Measurements from ENCODE around the gene BHMT2. TPM values are rescaled to one million over a fixed set of nuclear protein-coding genes. Genes with fewer than 3 reads are reported as not detected.

BHMT2 gene
- total and polyA plus RNA-seq, 2 of the 4 experiments (the other 2 are of a cell fraction), result 0.36 to 0.60 TPM

DNA sequence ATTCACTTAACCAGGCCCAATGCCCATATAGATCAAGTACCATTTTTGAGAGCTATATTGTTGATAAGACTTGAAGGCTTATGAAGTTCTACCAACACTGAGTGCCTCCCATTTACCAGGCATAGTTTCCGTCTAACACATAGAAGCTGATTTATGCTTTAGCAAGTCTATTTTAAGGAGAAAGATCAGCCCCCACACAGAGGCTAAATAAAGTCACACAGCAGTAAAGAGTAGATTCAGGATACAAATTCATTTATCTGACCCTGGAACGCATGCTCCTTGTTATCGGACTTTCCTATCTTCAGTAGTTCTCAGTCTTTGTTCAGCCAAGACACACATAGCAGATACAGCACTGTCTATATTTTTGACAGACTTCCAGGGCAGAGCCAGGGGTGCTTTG is 34.3 kb upstream of the BHMT2 start:
- Histone ChIP-seq H2AK9ac (replicated peaks; ENCODE audit: low read depth, low read length, poor library complexity) (no peak overlapping the region), H3K4ac (ENCODE audit: low read depth, low read length) (no peak overlapping the region), H3K9me1 (ENCODE audit: insufficient read depth, low read length) (no peaks in the 10 kb centered on the region), H3K18ac (ENCODE audit: low read depth, low read length) (no peak overlapping the region), H2AK5ac (ENCODE audit: low read depth, low read length) (no peak overlapping the region), H2BK20ac (ENCODE audit: low read depth, low read length) (no peak overlapping the region), H4K91ac (ENCODE audit: insufficient read depth, low read depth, low read length) (no peak overlapping the region), H3K79me1 (ENCODE audit: low read depth in 1 of 2, low read length in 2 of 2) (no peaks in the 10 kb centered on the region), H2BK15ac (ENCODE audit: low read depth, low read length) (no peak overlapping the region), H3K4me2 (ENCODE audit: low read depth, low read length) (no peak overlapping the region), H3K9ac (ENCODE audit: low read depth, low read length) (no peak overlapping the region), H4K20me1 (ENCODE audit: insufficient read depth, low read length) (no peaks in the 10 kb centered on the region), H4K8ac (ENCODE audit: low read depth in 2 of 2, low read length in 2 of 2) (no peak overlapping the region), H3K14ac (replicated peaks; ENCODE audit: low read depth, low read length) (no peak overlapping the region), H2BK120ac (ENCODE audit: low read depth, low read length) (no peak overlapping the region), H3K4me3 (ENCODE audit: insufficient read depth, low read depth, low read length) (no peak overlapping the region), H2BK5ac (ENCODE audit: low read depth, low read length, poor library complexity, severe bottlenecking) (no peak overlapping the region), H3K4me1 (ENCODE audit: control insufficient read depth, insufficient read depth, low read length) (no peaks in the 10 kb centered on the region), H3K27ac (ENCODE audit: insufficient read depth, low read length) (no peak overlapping the region), H3K27me3 (ENCODE audit: control insufficient read depth, insufficient read depth, low read length) (no peaks in the 10 kb centered on the region), H3K56ac (ENCODE audit: extremely low read depth, insufficient read depth, low read length) (no peak overlapping the region), H3K9me3 (ENCODE audit: control insufficient read depth, insufficient read depth, low read length) (peaks cover 2% of the 10 kb centered on the region; the same call in 1 of the 2 replicates), H2AFZ (replicated peaks; ENCODE audit: low read length, poor library complexity) (no peak overlapping the region), H3K36me3 (ENCODE audit: control insufficient read depth, insufficient read depth, low read length) (no peaks in the 10 kb centered on the region), H4K5ac (ENCODE audit: low read depth, low read length) (no peak overlapping the region), H3K23ac (ENCODE audit: low read depth, low read length) (no peak overlapping the region)
- in situ Hi-C loops (cut with MboI; ENCODE audit: low sequenced_read_pairs), result no loop called here
- POLR2A ChIA-PET (ENCODE audit: unreplicated experiment), result no interaction called here
- dilution Hi-C loops (cut with HindIII; ENCODE audit: low sequenced_read_pairs, unreplicated experiment), result no loop called here
- DNase-seq, result no peak
- no TSS peak for BruUV-seq (replicated peaks)
- CTCF ChIA-PET, result interaction anchor here (0.9 to 1.2 kb wide), 3 partner anchors 10 to 98 kb away, joined by 3 read pairs; no protein-coding TSS in a partner anchor
- WGBS, 2 experiments (ENCODE audit: extremely low coverage in 2 of 2, insufficient read length in 1 of 2), result 80% methylated on average over 1 of the region's 3 CpGs; no CpG with 5 or more reads in 1 of the 2 experiments
- intact Hi-C loops (cut with micrococcal nuclease), result no loop called here
- TF ChIP-seq MAZ (IDR thresholded peaks at IDR 0.05; ENCODE audit: borderline replicate concordance, low read depth, low read length), result no peak
- no peak for TF ChIP-seq MAFK (IDR thresholded peaks at IDR 0.05; ENCODE audit: low read depth, low read length)
- TF ChIP-seq NFE2L2 (IDR thresholded peaks at IDR 0.05; ENCODE audit: low read depth, low read length), result no peak
- TF ChIP-seq USF2 (IDR thresholded peaks at IDR 0.05; ENCODE audit: low read depth, low read length), result no peak
- TF ChIP-seq, protein P1, sequence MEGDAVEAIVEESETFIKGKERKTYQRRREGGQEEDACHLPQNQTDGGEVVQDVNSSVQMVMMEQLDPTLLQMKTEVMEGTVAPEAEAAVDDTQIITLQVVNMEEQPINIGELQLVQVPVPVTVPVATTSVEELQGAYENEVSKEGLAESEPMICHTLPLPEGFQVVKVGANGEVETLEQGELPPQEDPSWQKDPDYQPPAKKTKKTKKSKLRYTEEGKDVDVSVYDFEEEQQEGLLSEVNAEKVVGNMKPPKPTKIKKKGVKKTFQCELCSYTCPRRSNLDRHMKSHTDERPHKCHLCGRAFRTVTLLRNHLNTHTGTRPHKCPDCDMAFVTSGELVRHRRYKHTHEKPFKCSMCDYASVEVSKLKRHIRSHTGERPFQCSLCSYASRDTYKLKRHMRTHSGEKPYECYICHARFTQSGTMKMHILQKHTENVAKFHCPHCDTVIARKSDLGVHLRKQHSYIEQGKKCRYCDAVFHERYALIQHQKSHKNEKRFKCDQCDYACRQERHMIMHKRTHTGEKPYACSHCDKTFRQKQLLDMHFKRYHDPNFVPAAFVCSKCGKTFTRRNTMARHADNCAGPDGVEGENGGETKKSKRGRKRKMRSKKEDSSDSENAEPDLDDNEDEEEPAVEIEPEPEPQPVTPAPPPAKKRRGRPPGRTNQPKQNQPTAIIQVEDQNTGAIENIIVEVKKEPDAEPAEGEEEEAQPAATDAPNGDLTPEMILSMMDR (conservative IDR thresholded peaks at IDR 0.05; ENCODE audit: low read depth, low read length), result no peak
- TF ChIP-seq RAD21 (IDR thresholded peaks at IDR 0.05; ENCODE audit: low read length), result no peak
- no peak for TF ChIP-seq RFX5 (IDR thresholded peaks at IDR 0.05; ENCODE audit: low read depth, low read length)
- no peak for TF ChIP-seq SMC3 (IDR thresholded peaks at IDR 0.05; ENCODE audit: low read depth, low read length)
- TF ChIP-seq RCOR1 (IDR thresholded peaks at IDR 0.05; ENCODE audit: insufficient replicate concordance, low read length), result no peak
- TF ChIP-seq CEBPB (IDR thresholded peaks at IDR 0.05; ENCODE audit: low read depth, low read length), result no peak
- no peak for TF ChIP-seq ELK1 (IDR thresholded peaks at IDR 0.05; ENCODE audit: borderline replicate concordance, low read depth, low read length)
- no peak for TF ChIP-seq CHD1 (IDR thresholded peaks at IDR 0.05; ENCODE audit: low read depth, low read length)
- TF ChIP-seq POLR2A (IDR thresholded peaks at IDR 0.05; ENCODE audit: low read depth, low read length), result no peak
- TF ChIP-seq BHLHE40 (IDR thresholded peaks at IDR 0.05; ENCODE audit: low read depth, low read length), result no peak
- no peak for ATAC-seq (ENCODE audit: low read depth)

Data from IMR-90 (cell line).